Naive thymus-derived CD4-positive, alpha-beta T cell (primary cell): ENCODE data around the gene CCDC3. TPM values are rescaled to one million over a fixed set of nuclear protein-coding genes. Genes with fewer than 3 reads are reported as not detected.

ENCODE experiments used
- ATAC-seq: fragments of 150-1000 bp; cut with Tn5 transposase; 2 replicates; pipeline ENCODE4 v1.10.0; 2021; ENCODE audit warnings: mild to moderate bottlenecking, moderate library complexity
- CTCF ChIA-PET: fragments of 350-600 bp; sonication (Branson Sonifier 250); formaldehyde crosslinking; loops from one replicate; lab custom pipeline; 2021; ENCODE audit warnings: antibody characterized with exemption; lab: Charles Lee
- POLR2A ChIA-PET: fragments of 350-600 bp; sonication (Branson Sonifier 250); formaldehyde crosslinking; loops from one replicate; lab custom pipeline; 2021; ENCODE audit warnings: antibody characterized with exemption, inconsistent platforms; lab: Charles Lee
- DNase-seq, 9 donors: peaks; one replicate each; pipeline versions ENCODE4 v3.0.0 to v3.0.0-alpha.2; 2020 to 2022; ENCODE audit warnings: mixed read lengths in 1 of 9
- H3K27ac ChIP-seq: one replicate; pipeline ENCODE4 v1.7.0; 2013; ENCODE audit warnings: mild to moderate bottlenecking, low read depth, low read length, moderate library complexity
- H3K27me3 ChIP-seq, 2 donors: one replicate each; pipeline ENCODE4 v1.7.0; 2013; ENCODE audit warnings: low read length in 2 of 2, mild to moderate bottlenecking in 2 of 2, moderate library complexity in 2 of 2; ENCODE audit not compliant: control insufficient read depth in 2 of 2, insufficient read depth in 2 of 2
- H3K36me3 ChIP-seq, 3 experiments: 1 replicate in 2 of 3; 2 replicates in 1 of 3; pipeline ENCODE4 v1.7.0; 2013; ENCODE audit warnings: low read length in 3 of 3, mild to moderate bottlenecking in 3 of 3, moderate library complexity in 1 of 3; ENCODE audit not compliant: insufficient read depth in 3 of 3, control insufficient read depth in 2 of 3
- H3K4me1 ChIP-seq, 2 donors: one replicate each; pipeline ENCODE4 v1.7.0; 2013; ENCODE audit warnings: low read length in 2 of 2, mild to moderate bottlenecking in 2 of 2, moderate library complexity in 1 of 2; ENCODE audit not compliant: control insufficient read depth in 2 of 2, insufficient read depth in 2 of 2
- H3K4me3 ChIP-seq: 2 replicates; pipeline ENCODE4 v1.7.0; 2013; ENCODE audit warnings: mild to moderate bottlenecking, low read length
- H3K9me3 ChIP-seq, 3 experiments: 1 replicate in 2 of 3; 2 replicates in 1 of 3; pipeline ENCODE4 v1.7.0; 2013; ENCODE audit warnings: low read length in 3 of 3; ENCODE audit not compliant: control insufficient read depth in 2 of 3
- H3K27ac Mint-ChIP-seq, 9 donors: one replicate each; pipeline ENCODE4 v1.8.0; 2020 to 2022; ENCODE audit warnings: mixed read lengths in 9 of 9, mild to moderate bottlenecking in 8 of 9, moderate library complexity in 5 of 9, inconsistent platforms in 2 of 9
- H3K27me3 Mint-ChIP-seq, 5 donors: one replicate each; pipeline ENCODE4 v1.8.0; 2021 to 2022; ENCODE audit warnings: mixed read lengths in 5 of 5, mild to moderate bottlenecking in 1 of 5
- H3K36me3 Mint-ChIP-seq, 5 donors: one replicate each; pipeline ENCODE4 v1.8.0; 2020 to 2022; ENCODE audit warnings: mixed read lengths in 5 of 5, mild to moderate bottlenecking in 3 of 5, inconsistent platforms in 1 of 5
- H3K4me1 Mint-ChIP-seq, 7 donors: one replicate each; pipeline ENCODE4 v1.8.0; 2020 to 2022; ENCODE audit warnings: mixed read lengths in 7 of 7, mild to moderate bottlenecking in 3 of 7, inconsistent platforms in 1 of 7
- H3K4me3 Mint-ChIP-seq, 10 donors: one replicate each; pipeline ENCODE4 v1.8.0; 2020 to 2022; ENCODE audit warnings: mild to moderate bottlenecking in 10 of 10, mixed read lengths in 10 of 10, moderate library complexity in 6 of 10, inconsistent platforms in 2 of 10
- H3K9me3 Mint-ChIP-seq, 11 donors: one replicate each; pipeline ENCODE4 v1.8.0; 2020 to 2022; ENCODE audit warnings: mixed read lengths in 11 of 11, mild to moderate bottlenecking in 4 of 11, inconsistent platforms in 1 of 11, moderate library complexity in 1 of 11
- intact Hi-C, 2 donors: fragments of 100-400 bp; cut with micrococcal nuclease; formaldehyde crosslinking; loops; one replicate each; pipeline ENCODE4 v1.15.1; 2023
- polyA plus RNA-seq, 2 donors: library from polyadenylated mRNA; unstranded; fragments of 300-500 nt; fragmentation: Illumina TruSeq; gene quantifications; one replicate each; pipeline ENCODE4 v1.2.3, GENCODE V29; 2021
- total RNA-seq, 6 experiments: library from RNA in 5 of 6; stranded (reverse) in 5 of 6; gene quantifications; 1 replicate in 5 of 6; 2 replicates in 1 of 6; pipeline ENCODE4 v1.2.3 and lab custom pipeline; 2021 to 2026

Gene CCDC3
- total and polyA plus RNA-seq, 7 experiments from 2014 or later: 0.31 TPM; not detected in 6

DNA sequence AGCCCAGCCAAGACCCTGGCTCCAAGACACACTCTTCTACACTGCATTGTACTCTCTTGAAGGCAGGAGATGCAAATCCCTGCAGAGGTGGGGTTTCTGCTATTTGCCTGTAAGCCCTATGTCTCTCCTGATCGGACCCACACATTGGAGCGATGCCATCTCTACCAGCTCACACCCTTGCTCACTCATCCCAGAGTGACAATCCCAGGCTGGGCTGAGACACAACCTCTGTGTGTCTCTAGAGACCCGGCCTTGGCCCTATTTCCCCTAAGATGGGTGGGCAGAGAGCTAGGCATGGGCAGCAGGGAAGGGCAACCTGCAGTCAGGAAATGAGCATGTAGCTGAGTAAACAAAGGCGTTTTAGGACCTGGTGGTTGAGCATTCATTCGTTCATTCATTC lies 25.6 kb downstream of the CCDC3 start:
- Histone ChIP-seq H3K36me3 (no peaks in the 10 kb centered on the region), H3K4me3 (no peak overlapping the region), H3K27me3 (no peaks in the 10 kb centered on the region), H3K4me1 (no peaks in the 10 kb centered on the region), H3K9me3 (no peaks in the 10 kb centered on the region), H3K27ac (no peak overlapping the region)
- Mint-ChIP-seq H3K4me3 (no peak overlapping the region), H3K27me3 (peaks cover 13 to 32% (median 15%) of the 10 kb centered on the region in 5 donors), H3K4me1 (peaks cover 0 to 1% (median 0%) of the 10 kb centered on the region in 7 donors), H3K9me3 (no peaks in the 10 kb centered on the region), H3K27ac (no peak overlapping the region), H3K36me3 (no peaks in the 10 kb centered on the region)
- ChIA-PET POLR2A (no interaction called here), CTCF (no interaction called here)
- intact Hi-C loops: no loop called here
- no peak for DNase-seq
- no peak for ATAC-seq

- DNase-seq (no peak), ATAC-seq (no peak)
- Histone ChIP-seq H3K27ac (no peak overlapping the region), H3K27me3 (no peaks in the 10 kb centered on the region), H3K9me3 (no peaks in the 10 kb centered on the region), H3K36me3 (no peaks in the 10 kb centered on the region), H3K4me1 (no peaks in the 10 kb centered on the region), H3K4me3 (no peak overlapping the region)
- CTCF ChIA-PET: no interaction called here
- H3K4me1 Mint-ChIP-seq: peaks cover 0 to 1% (median 0%) of the 10 kb centered on the region in 7 donors
- H3K9me3 Mint-ChIP-seq: no peaks in the 10 kb centered on the region
- peaks cover 11 to 28% (median 14%) of the 10 kb centered on the region in 5 donors for H3K27me3 Mint-ChIP-seq
- H3K4me3 Mint-ChIP-seq: no peak overlapping the region
- no peaks in the 10 kb centered on the region for H3K36me3 Mint-ChIP-seq
- POLR2A ChIA-PET: no interaction called here
- intact Hi-C loops: no loop called here
- H3K27ac Mint-ChIP-seq: no peak overlapping the region
Observed at GRCh38 chr10:12975266-12975665, 26.2 kb downstream of the CCDC3 start.

GRCh38 chr10:12974491-12975199 lies 26.9 kb downstream of the CCDC3 start:
- peaks cover 0 to 4% (median 0%) of the 10 kb centered on the region in 5 donors for H3K36me3 Mint-ChIP-seq
- ATAC-seq (no peak), DNase-seq (no peak)
- H3K9me3 Mint-ChIP-seq: no peaks in the 10 kb centered on the region
- intact Hi-C loops: no loop called here
- CTCF ChIA-PET: no interaction called here
- H3K4me3 Mint-ChIP-seq: no peak overlapping the region
- no peak overlapping the region for H3K4me3 ChIP-seq
- no peaks in the 10 kb centered on the region for H3K27me3 ChIP-seq
- H3K27ac Mint-ChIP-seq: no peak overlapping the region
- H3K27ac ChIP-seq: no peak overlapping the region
- peaks cover 0 to 1% (median 0%) of the 10 kb centered on the region in 7 donors for H3K4me1 Mint-ChIP-seq
- H3K4me1 ChIP-seq: no peaks in the 10 kb centered on the region
- no peaks in the 10 kb centered on the region for H3K9me3 ChIP-seq
- H3K36me3 ChIP-seq: no peaks in the 10 kb centered on the region
- peaks cover 8 to 26% (median 13%) of the 10 kb centered on the region in 5 donors for H3K27me3 Mint-ChIP-seq
- POLR2A ChIA-PET: no interaction called here

DNA sequence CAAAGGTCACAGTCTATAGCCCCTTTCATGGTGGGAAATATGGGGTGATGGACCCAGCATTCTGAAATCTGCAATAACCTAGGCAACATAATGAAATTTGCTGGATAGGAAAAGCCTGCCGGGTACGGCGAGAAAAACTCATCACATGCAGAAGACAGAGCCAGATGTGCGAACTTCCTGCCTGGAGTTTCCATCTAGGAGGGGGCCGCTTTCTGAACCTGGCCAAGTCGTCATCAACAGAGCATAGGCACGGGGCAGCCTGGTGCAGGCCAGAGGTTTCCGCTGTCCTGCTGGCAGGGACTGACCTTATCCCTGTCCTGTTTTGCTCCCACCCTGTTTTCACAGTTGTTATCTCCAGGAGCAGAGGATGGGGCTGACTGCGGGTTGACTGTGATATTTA lies 27.4 kb downstream of the CCDC3 start:
- POLR2A ChIA-PET: no interaction called here
- H3K36me3 ChIP-seq: no peaks in the 10 kb centered on the region
- H3K4me3 ChIP-seq: no peak overlapping the region
- CTCF ChIA-PET: no interaction called here
- Mint-ChIP-seq H3K36me3 (peaks cover 0 to 4% (median 0%) of the 10 kb centered on the region in 5 donors), H3K4me1 (peaks cover 0 to 1% (median 0%) of the 10 kb centered on the region in 7 donors), H3K9me3 (peaks cover 0 to 2% (median under 1%) of the 10 kb centered on the region in 11 donors), H3K27me3 (peaks cover 8 to 21% (median 14%) of the 10 kb centered on the region in 5 donors), H3K4me3 (no peak overlapping the region), H3K27ac (no peak overlapping the region)
- no peaks in the 10 kb centered on the region for H3K9me3 ChIP-seq
- no peak for DNase-seq
- H3K27ac ChIP-seq: no peak overlapping the region
- no peaks in the 10 kb centered on the region for H3K27me3 ChIP-seq
- H3K4me1 ChIP-seq: no peaks in the 10 kb centered on the region
- no peak for ATAC-seq
- intact Hi-C loops: no loop called here

GRCh38 chr10:12973149-12973718 lies 28.3 kb downstream of the CCDC3 start:
- ATAC-seq (no peak), DNase-seq (no peak)
- H3K27ac ChIP-seq: no peak overlapping the region
- Mint-ChIP-seq H3K36me3 (peaks cover 0 to 4% (median 0%) of the 10 kb centered on the region in 5 donors), H3K27me3 (peaks cover 12 to 21% (median 20%) of the 10 kb centered on the region in 5 donors), H3K9me3 (peaks cover 1 to 10% (median 8%) of the 10 kb centered on the region in 11 donors), H3K4me1 (no peaks in the 10 kb centered on the region), H3K4me3 (no peak overlapping the region), H3K27ac (no peak overlapping the region)
- no peaks in the 10 kb centered on the region for H3K36me3 ChIP-seq
- no peak overlapping the region for H3K4me3 ChIP-seq
- peaks cover 0 to 1% (median 0%) of the 10 kb centered on the region in 3 experiments for H3K9me3 ChIP-seq
- POLR2A ChIA-PET: no interaction called here
- intact Hi-C loops: no loop called here
- H3K27me3 ChIP-seq: no peaks in the 10 kb centered on the region
- CTCF ChIA-PET: no interaction called here
- H3K4me1 ChIP-seq: no peaks in the 10 kb centered on the region

DNA sequence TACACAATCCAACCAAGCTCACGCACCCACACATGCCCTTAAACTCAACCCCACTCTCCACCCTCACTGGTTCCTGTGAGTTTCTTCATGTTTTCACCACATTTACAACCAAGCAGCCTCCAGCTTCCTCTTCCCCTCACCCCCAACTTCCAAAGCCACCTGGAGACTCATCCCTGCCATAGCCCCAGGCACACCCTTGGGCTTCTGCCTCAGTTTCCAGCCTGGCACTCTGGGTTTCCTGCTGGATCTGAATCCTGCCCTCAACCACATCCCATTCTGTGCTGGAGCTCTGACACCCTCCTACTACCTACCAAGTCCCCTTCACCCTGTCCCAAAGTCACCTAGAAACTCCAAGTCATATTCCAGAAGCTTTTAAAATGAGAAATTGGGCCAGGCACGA lies 29.4 kb downstream of the CCDC3 start:
- ATAC-seq (no peak), DNase-seq (no peak)
- Mint-ChIP-seq H3K27me3 (peaks cover 11 to 21% (median 17%) of the 10 kb centered on the region in 5 donors), H3K27ac (no peak overlapping the region), H3K4me1 (no peaks in the 10 kb centered on the region), H3K36me3 (peaks cover 0 to 6% (median 3%) of the 10 kb centered on the region in 5 donors), H3K4me3 (no peak overlapping the region), H3K9me3 (peaks cover 4 to 21% (median 14%) of the 10 kb centered on the region in 11 donors)
- ChIA-PET POLR2A (no interaction called here), CTCF (no interaction called here)
- Histone ChIP-seq H3K27ac (no peak overlapping the region), H3K4me3 (no peak overlapping the region), H3K4me1 (no peaks in the 10 kb centered on the region), H3K27me3 (no peaks in the 10 kb centered on the region), H3K36me3 (no peaks in the 10 kb centered on the region), H3K9me3 (peaks cover 0 to 11% (median 0%) of the 10 kb centered on the region in 3 experiments)
- intact Hi-C loops: no loop called here
